ENCODE results near the gene POLN. TPM values are rescaled to one million over a fixed set of nuclear protein-coding genes. Genes with fewer than 3 reads are reported as not detected.

POLN gene
- total RNA-seq, 2 experiments from 2014 or later, result 2.4 to 2.5 TPM

- CTCF ChIA-PET, result no interaction called here
- H3K36me3 Mint-ChIP-seq (ENCODE audit: low read depth), result no peaks in the 10 kb centered on the region
- H3K9me3 Mint-ChIP-seq (ENCODE audit: insufficient read depth), result no peaks in the 10 kb centered on the region
- ATAC-seq (no peak), DNase-seq (no peak)
- H3K4me1 Mint-ChIP-seq (ENCODE audit: low read depth), result no peaks in the 10 kb centered on the region
- POLR2A ChIA-PET, result no interaction called here
- no peak overlapping the region for H3K4me3 Mint-ChIP-seq
- no peak overlapping the region for H3K27ac Mint-ChIP-seq
- no peaks in the 10 kb centered on the region for H3K27me3 Mint-ChIP-seq (ENCODE audit: low read depth)
These were observed 164.9 kb downstream of the POLN start for GRCh38 chr4:2076908-2077536.

GRCh38 chr4:2075987-2076907, 165.7 kb downstream of the POLN start:
- no peak for ATAC-seq
- CTCF ChIA-PET, result no interaction called here
- no peaks in the 10 kb centered on the region for H3K36me3 Mint-ChIP-seq (ENCODE audit: low read depth)
- H3K27me3 Mint-ChIP-seq (ENCODE audit: low read depth), result no peaks in the 10 kb centered on the region
- no peak overlapping the region for H3K4me3 Mint-ChIP-seq
- no peaks in the 10 kb centered on the region for H3K4me1 Mint-ChIP-seq (ENCODE audit: low read depth)
- POLR2A ChIA-PET, result no interaction called here
- H3K9me3 Mint-ChIP-seq (ENCODE audit: insufficient read depth), result no peaks in the 10 kb centered on the region
- DNase-seq, result no peak
- H3K27ac Mint-ChIP-seq, result no peak overlapping the region

GRCh38 chr4:2075171-2075986, 166.5 kb downstream of the POLN start:
- no peak overlapping the region for H3K4me3 Mint-ChIP-seq
- no peaks in the 10 kb centered on the region for H3K4me1 Mint-ChIP-seq (ENCODE audit: low read depth)
- DNase-seq (no peak), ATAC-seq (no peak)
- H3K36me3 Mint-ChIP-seq (ENCODE audit: low read depth), result no peaks in the 10 kb centered on the region
- POLR2A ChIA-PET, result no interaction called here
- no peaks in the 10 kb centered on the region for H3K9me3 Mint-ChIP-seq (ENCODE audit: insufficient read depth)
- no peaks in the 10 kb centered on the region for H3K27me3 Mint-ChIP-seq (ENCODE audit: low read depth)
- no peak overlapping the region for H3K27ac Mint-ChIP-seq
- CTCF ChIA-PET, result no interaction called here

GRCh38 chr4:2074588-2074987, 167.3 kb downstream of the POLN start:
- no peaks in the 10 kb centered on the region for H3K27me3 Mint-ChIP-seq (ENCODE audit: low read depth)
- no peak overlapping the region for H3K27ac Mint-ChIP-seq
- H3K4me3 Mint-ChIP-seq, result no peak overlapping the region
- ATAC-seq (no peak), DNase-seq (no peak)
- ChIA-PET CTCF (no interaction called here), POLR2A (no interaction called here)
- H3K4me1 Mint-ChIP-seq (ENCODE audit: low read depth), result no peaks in the 10 kb centered on the region
- H3K36me3 Mint-ChIP-seq (ENCODE audit: low read depth), result no peaks in the 10 kb centered on the region
- no peaks in the 10 kb centered on the region for H3K9me3 Mint-ChIP-seq (ENCODE audit: insufficient read depth)

GRCh38 chr4:2073808-2074481, 168.0 kb downstream of the POLN start:
- Mint-ChIP-seq H3K4me3 (no peak overlapping the region), H3K4me1 (ENCODE audit: low read depth) (no peaks in the 10 kb centered on the region), H3K36me3 (ENCODE audit: low read depth) (no peaks in the 10 kb centered on the region), H3K27me3 (ENCODE audit: low read depth) (no peaks in the 10 kb centered on the region), H3K27ac (no peak overlapping the region), H3K9me3 (ENCODE audit: insufficient read depth) (no peaks in the 10 kb centered on the region)
- ATAC-seq (no peak), DNase-seq (no peak)
- CTCF ChIA-PET, result no interaction called here
- POLR2A ChIA-PET, result no interaction called here

GRCh38 chr4:2072971-2073807, 168.7 kb downstream of the POLN start:
- POLR2A ChIA-PET, result no interaction called here
- Mint-ChIP-seq H3K9me3 (ENCODE audit: insufficient read depth) (no peaks in the 10 kb centered on the region), H3K27me3 (ENCODE audit: low read depth) (no peaks in the 10 kb centered on the region), H3K36me3 (ENCODE audit: low read depth) (no peaks in the 10 kb centered on the region), H3K4me1 (ENCODE audit: low read depth) (no peaks in the 10 kb centered on the region), H3K27ac (no peak overlapping the region), H3K4me3 (no peak overlapping the region)
- CTCF ChIA-PET, result no interaction called here
- no peak for ATAC-seq
- DNase-seq, result no peak

- ATAC-seq (no peak), DNase-seq (no peak)
- Mint-ChIP-seq H3K4me1 (ENCODE audit: low read depth) (no peaks in the 10 kb centered on the region), H3K27ac (no peak overlapping the region), H3K27me3 (ENCODE audit: low read depth) (no peaks in the 10 kb centered on the region), H3K9me3 (ENCODE audit: insufficient read depth) (no peaks in the 10 kb centered on the region), H3K36me3 (ENCODE audit: low read depth) (no peaks in the 10 kb centered on the region), H3K4me3 (no peak overlapping the region)
- CTCF ChIA-PET, result no interaction called here
- POLR2A ChIA-PET, result no interaction called here
These were observed 169.7 kb downstream of the POLN start for GRCh38 chr4:2071912-2072867.

- ATAC-seq (no peak), DNase-seq (no peak)
- no peaks in the 10 kb centered on the region for H3K4me1 Mint-ChIP-seq (ENCODE audit: low read depth)
- no peaks in the 10 kb centered on the region for H3K9me3 Mint-ChIP-seq (ENCODE audit: insufficient read depth)
- H3K27ac Mint-ChIP-seq, result no peak overlapping the region
- H3K27me3 Mint-ChIP-seq (ENCODE audit: low read depth), result no peaks in the 10 kb centered on the region
- H3K4me3 Mint-ChIP-seq, result no peak overlapping the region
- POLR2A ChIA-PET, result no interaction called here
- CTCF ChIA-PET, result no interaction called here
- H3K36me3 Mint-ChIP-seq (ENCODE audit: low read depth), result no peaks in the 10 kb centered on the region
These were observed 170.5 kb downstream of the POLN start for GRCh38 chr4:2071252-2071911.

- Mint-ChIP-seq H3K27me3 (ENCODE audit: low read depth) (no peaks in the 10 kb centered on the region), H3K27ac (no peak overlapping the region), H3K9me3 (ENCODE audit: insufficient read depth) (no peaks in the 10 kb centered on the region), H3K4me3 (no peak overlapping the region), H3K36me3 (ENCODE audit: low read depth) (no peaks in the 10 kb centered on the region), H3K4me1 (ENCODE audit: low read depth) (no peaks in the 10 kb centered on the region)
- no peak for ATAC-seq
- ChIA-PET POLR2A (no interaction called here), CTCF (no interaction called here)
- no peak for DNase-seq
These were observed 171.3 kb downstream of the POLN start for GRCh38 chr4:2070421-2071251.

GRCh38 chr4:2069986-2070385, 171.9 kb downstream of the POLN start:
- Mint-ChIP-seq H3K27me3 (ENCODE audit: low read depth) (no peaks in the 10 kb centered on the region), H3K4me1 (ENCODE audit: low read depth) (no peaks in the 10 kb centered on the region), H3K36me3 (ENCODE audit: low read depth) (no peaks in the 10 kb centered on the region), H3K9me3 (ENCODE audit: insufficient read depth) (no peaks in the 10 kb centered on the region), H3K27ac (no peak overlapping the region), H3K4me3 (no peak overlapping the region)
- ChIA-PET POLR2A (no interaction called here), CTCF (no interaction called here)
- DNase-seq (no peak), ATAC-seq (no peak)

Data from activated CD8-positive, alpha-beta T cell treated with anti-CD3 and anti-CD28 coated beads, Interleukin-2, amount 10 ng/mL, durations not matched to agents 7 days and 5 days (primary cell).